HG03442 (cell line): ENCODE results near the gene TREM2.
"Not testable (repeated sequence)": the region's sequence is repeated elsewhere in the genome, so short reads cannot be mapped to it uniquely, and the experiment has no call there.

ENCODE experiments used
- ATAC-seq: cut with Tn5 transposase; IDR thresholded peaks from one replicate; pipeline ENCODE4 v1.9.1; 2021; ENCODE audit warnings: mild to moderate bottlenecking, moderate library complexity; ENCODE audit not compliant: unreplicated experiment

TREM2 gene

GRCh38 chr6:41162687-41163418 is at the start of gene TREM2:
Gene TREM2, minus strand, starts transcription at chr6:41163116. Its CDS starts 34 bp downstream, at chr6:41163082.
- no peak for ATAC-seq

GRCh38 chr6:41209547-41210320 is 46.8 kb upstream of the TREM2 start:
- ATAC-seq = no peak

GRCh38 chr6:41208439-41209106 is 45.7 kb upstream of the TREM2 start:
- no peak for ATAC-seq

GRCh38 chr6:41204156-41204555 is 41.2 kb upstream of the TREM2 start:
- ATAC-seq = no peak

- no peak for ATAC-seq
Measured at GRCh38 chr6:41201764-41202173, 38.9 kb upstream of the TREM2 start.

- no peak for ATAC-seq
Measured at GRCh38 chr6:41200901-41201763, 38.2 kb upstream of the TREM2 start, which contains the start of gene TREML2. Gene TREML2, minus strand, starts transcription at chr6:41201149. Its CDS starts 141 bp downstream, at chr6:41201008.

- ATAC-seq = no peak
Measured at GRCh38 chr6:41200296-41200900, 37.5 kb upstream of the TREM2 start.

GRCh38 chr6:41199552-41200246 is 36.8 kb upstream of the TREM2 start:
- peak; percentile 45 for ATAC-seq

GRCh38 chr6:41197234-41197633 is 34.3 kb upstream of the TREM2 start:
- no peak for ATAC-seq

GRCh38 chr6:41194386-41194785 is 31.5 kb upstream of the TREM2 start:
- no peak for ATAC-seq

GRCh38 chr6:41193884-41194283 is 31.0 kb upstream of the TREM2 start:
- ATAC-seq = no peak

- ATAC-seq = no peak
Measured at GRCh38 chr6:41193171-41193734, 30.3 kb upstream of the TREM2 start.

- no peak for ATAC-seq
Measured at GRCh38 chr6:41191569-41191968, 28.7 kb upstream of the TREM2 start.

GRCh38 chr6:41190791-41191190 is 27.9 kb upstream of the TREM2 start:
- ATAC-seq = no peak

- no peak for ATAC-seq
Measured at GRCh38 chr6:41189967-41190366, 27.1 kb upstream of the TREM2 start.

GRCh38 chr6:41189046-41189445 is 26.1 kb upstream of the TREM2 start:
- not testable (repeated sequence) for ATAC-seq

GRCh38 chr6:41187924-41188886 is 25.3 kb upstream of the TREM2 start:
- no peak for ATAC-seq

GRCh38 chr6:41186031-41186562 is 23.2 kb upstream of the TREM2 start:
- ATAC-seq = no peak
